Thyroid gland (tissue), 4 donors: Measurements from ENCODE around the gene C10orf67.

Experiments used
- CTCF ChIP-seq, 6 experiments: fragments of 200-600 bp in 3 of 6; fragments of 450-650 bp in 3 of 6; sonication (generic) in 3 of 6; IDR thresholded peaks; one replicate each; pipeline ENCODE4 v1.5.1; 2016 to 2019; ENCODE audit warnings: antibody characterized with exemption in 6 of 6, mild to moderate bottlenecking in 2 of 6, inconsistent platforms in 1 of 6, moderate library complexity in 1 of 6
- POLR2A ChIP-seq, 2 donors: fragments of 450-650 bp; IDR thresholded peaks; one replicate each; pipeline ENCODE4 v1.6.1; 2017; ENCODE audit warnings: antibody characterized with exemption in 2 of 2, mild to moderate bottlenecking in 2 of 2, moderate library complexity in 1 of 2

GRCh38 chr10:23200586-23200985 is 144.0 kb downstream of the C10orf67 start:
- TF ChIP-seq CTCF (IDR thresholded peaks at IDR 0.05) = no peak
- no peak for TF ChIP-seq POLR2A (IDR thresholded peaks at IDR 0.05)
